ENCODE results near the gene NTN1. TPM values are rescaled to one million over a fixed set of nuclear protein-coding genes. Genes with fewer than 3 reads are reported as not detected.
A peak's percentile ranks its signal among the peaks of the same experiment; 100 is the strongest.
"Not testable (repeated sequence)": the region's sequence is repeated elsewhere in the genome, so short reads cannot be mapped to it uniquely, and the experiment has no call there.

The NTN1 gene
- total RNA-seq = 100 to 1,000 TPM in 2 of 4 donors, 10 to 100 TPM in 2; 74.3 to 211 (median 107) TPM

DNA sequence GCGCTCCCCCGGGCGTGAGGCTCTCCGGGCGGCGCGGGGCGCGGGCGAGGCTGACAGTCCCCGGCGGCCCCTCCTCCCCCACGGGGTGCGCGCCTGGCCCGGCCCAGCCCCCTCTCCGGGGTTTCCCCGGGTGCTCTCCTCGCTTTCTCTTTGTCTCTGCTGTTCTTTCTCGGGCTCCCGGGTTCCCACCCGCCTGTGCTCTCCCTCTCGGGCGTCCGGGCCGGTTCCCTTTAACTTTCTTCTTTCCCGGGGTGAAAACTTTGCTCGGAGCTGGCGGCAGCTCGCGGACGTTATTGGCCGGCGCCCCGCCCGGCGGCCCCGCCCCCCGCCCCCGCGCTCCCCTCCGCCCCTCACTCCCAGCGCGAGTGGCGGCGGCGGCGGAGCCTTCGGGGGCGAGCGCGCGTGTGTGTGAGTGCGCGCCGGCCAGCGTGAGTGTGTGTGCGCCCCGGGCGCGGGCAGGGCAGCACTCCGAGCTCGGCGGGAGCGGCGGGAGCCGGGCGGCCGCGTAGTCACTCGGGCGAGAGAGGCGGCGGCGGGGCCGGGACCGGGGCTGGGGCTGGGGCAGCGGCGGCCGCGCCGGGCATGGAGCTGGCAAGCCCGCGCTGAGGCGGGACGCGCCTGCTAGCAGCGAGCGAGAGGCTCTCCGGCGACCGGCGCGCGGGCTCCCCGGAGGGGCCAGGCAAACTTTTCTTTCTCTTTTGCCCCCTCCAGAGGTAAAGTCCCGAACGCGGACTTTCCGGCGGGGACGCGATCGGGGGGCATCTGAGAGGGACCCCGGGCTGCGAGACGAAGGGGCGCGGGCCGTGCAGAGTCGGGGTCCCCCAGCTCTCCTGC, at the start of gene NTN1:
Gene NTN1, plus strand, starts transcription at position 353 of the 834 bp plus-strand sequence. CDS start 864 bp downstream, outside the sequence.
- no peaks in the 10 kb centered on the region for H3K36me3 ChIP-seq
- ATAC-seq = peak; percentile 79
- H3K9me3 ChIP-seq = no peaks in the 10 kb centered on the region
- H3K27ac ChIP-seq = peak within 1 kb of the TSS; percentile 89 to 97 (median 90)
- H3K4me1 ChIP-seq = peaks cover 0 to 57% (median 14%) of the 10 kb centered on the region in 3 donors
- TF ChIP-seq, protein P1, sequence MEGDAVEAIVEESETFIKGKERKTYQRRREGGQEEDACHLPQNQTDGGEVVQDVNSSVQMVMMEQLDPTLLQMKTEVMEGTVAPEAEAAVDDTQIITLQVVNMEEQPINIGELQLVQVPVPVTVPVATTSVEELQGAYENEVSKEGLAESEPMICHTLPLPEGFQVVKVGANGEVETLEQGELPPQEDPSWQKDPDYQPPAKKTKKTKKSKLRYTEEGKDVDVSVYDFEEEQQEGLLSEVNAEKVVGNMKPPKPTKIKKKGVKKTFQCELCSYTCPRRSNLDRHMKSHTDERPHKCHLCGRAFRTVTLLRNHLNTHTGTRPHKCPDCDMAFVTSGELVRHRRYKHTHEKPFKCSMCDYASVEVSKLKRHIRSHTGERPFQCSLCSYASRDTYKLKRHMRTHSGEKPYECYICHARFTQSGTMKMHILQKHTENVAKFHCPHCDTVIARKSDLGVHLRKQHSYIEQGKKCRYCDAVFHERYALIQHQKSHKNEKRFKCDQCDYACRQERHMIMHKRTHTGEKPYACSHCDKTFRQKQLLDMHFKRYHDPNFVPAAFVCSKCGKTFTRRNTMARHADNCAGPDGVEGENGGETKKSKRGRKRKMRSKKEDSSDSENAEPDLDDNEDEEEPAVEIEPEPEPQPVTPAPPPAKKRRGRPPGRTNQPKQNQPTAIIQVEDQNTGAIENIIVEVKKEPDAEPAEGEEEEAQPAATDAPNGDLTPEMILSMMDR (IDR thresholded peaks at IDR 0.05) = no peak
- TF ChIP-seq POLR2AphosphoS5 (IDR thresholded peaks at IDR 0.05) (peak; percentile 74), POLR2A (IDR thresholded peaks at IDR 0.05) (peak in 1 of 2 donors; percentile 76)
- peaks cover 15% of the 10 kb centered on the region for H3K27me3 ChIP-seq
- peak within 1 kb of the TSS; percentile 78 to 90 for H3K4me3 ChIP-seq
- 1% methylated on average over 15 of the region's 111 CpGs; no CpG with 5 or more reads in 1 of the 2 donors for WGBS, 2 donors (ENCODE audit: low coverage in 1 of 2)

DNA sequence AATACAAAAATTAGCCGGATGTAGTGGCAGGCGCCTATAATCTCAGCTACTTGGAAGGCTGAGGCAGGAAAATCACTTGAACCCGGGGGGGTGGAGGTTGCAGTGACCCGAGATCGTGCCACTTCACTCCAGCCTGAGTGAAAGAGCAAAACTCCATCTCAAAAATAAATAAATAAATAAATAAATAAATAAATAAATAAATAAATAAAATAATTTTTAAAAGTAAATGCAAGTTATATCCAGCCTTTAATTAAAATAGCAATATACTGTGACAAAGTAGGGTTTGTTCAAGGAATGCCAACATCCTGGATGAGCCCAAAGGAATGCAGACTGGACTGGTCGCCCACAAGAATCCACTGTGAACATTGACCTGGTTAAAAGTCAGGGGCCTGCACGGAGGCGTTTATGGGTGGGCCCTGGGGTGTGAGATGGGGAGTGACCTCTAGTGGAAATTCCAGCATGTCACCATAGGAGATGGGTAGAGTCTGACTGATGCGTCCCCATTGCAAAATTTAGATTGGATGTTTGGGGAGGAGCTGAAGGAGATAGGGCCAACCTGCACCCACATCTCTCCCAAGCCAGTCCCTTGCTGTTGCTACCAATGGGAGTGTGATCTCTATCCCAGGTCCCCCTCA, 46.1 kb upstream of the NTN1 start:
- 78 to 100% methylated on average over 4 to 8 of the region's 9 CpGs for WGBS, 2 donors (ENCODE audit: low coverage in 1 of 2)
- Histone ChIP-seq H3K27me3 (no peaks in the 10 kb centered on the region), H3K4me3 (no peak overlapping the region), H3K36me3 (no peaks in the 10 kb centered on the region), H3K27ac (no peak overlapping the region), H3K4me1 (no peaks in the 10 kb centered on the region), H3K9me3 (no peaks in the 10 kb centered on the region)
- TF ChIP-seq POLR2A (IDR thresholded peaks at IDR 0.05) = no peak
- no peak for TF ChIP-seq POLR2AphosphoS5 (IDR thresholded peaks at IDR 0.05)
- no peak for ATAC-seq

DNA sequence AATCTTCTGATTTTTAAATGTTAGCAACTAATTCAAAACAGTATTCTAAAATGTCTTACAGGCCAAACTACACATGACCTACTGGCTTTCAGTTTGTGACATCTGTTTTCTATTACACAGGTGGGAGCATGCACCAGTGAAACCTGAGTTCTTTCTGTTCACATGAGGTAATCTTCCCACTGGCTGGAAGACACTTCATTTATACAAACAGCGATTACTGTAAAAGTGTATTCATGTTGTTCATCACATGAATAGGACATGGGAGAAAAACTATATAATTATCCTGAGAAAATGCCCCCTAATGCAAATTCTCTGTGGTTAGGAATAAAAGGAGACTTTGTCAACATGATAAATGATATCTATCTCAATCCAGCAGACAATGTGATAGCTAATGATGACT, 44.7 kb upstream of the NTN1 start:
- Histone ChIP-seq H3K4me1 (no peaks in the 10 kb centered on the region), H3K27ac (no peak overlapping the region), H3K4me3 (no peak overlapping the region), H3K27me3 (no peaks in the 10 kb centered on the region), H3K9me3 (no peaks in the 10 kb centered on the region), H3K36me3 (no peaks in the 10 kb centered on the region)
- 22 to 60% methylated on average over 1 of the region's 1 CpG for WGBS, 2 donors (ENCODE audit: low coverage in 1 of 2)
- ATAC-seq = no peak
- TF ChIP-seq, protein P1 (IDR thresholded peaks at IDR 0.05) = no peak
- no peak for TF ChIP-seq EP300 (IDR thresholded peaks at IDR 0.05)
- TF ChIP-seq POLR2AphosphoS5 (IDR thresholded peaks at IDR 0.05) = no peak
- TF ChIP-seq POLR2A (IDR thresholded peaks at IDR 0.05) = no peak

DNA sequence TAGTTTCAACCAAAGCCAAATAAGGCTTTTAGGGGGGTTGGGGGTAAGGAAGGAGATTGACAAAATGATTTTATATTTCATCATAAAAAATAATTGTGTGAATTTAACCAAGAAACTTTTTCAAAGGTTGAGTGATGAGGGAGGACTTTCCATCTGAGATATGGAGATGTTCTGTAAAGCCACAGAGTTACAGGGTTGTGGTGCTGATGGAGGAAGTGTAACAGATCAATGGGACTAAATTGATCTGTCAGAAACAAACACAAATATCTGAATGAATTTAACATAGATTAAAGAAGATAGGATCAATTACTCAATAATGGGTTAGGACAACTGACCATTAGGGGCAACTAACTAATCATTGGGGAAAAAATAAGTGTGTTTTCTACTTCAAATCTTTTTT, 41.6 kb upstream of the NTN1 start:
- H3K36me3 ChIP-seq = no peaks in the 10 kb centered on the region
- no peaks in the 10 kb centered on the region for H3K27me3 ChIP-seq
- ATAC-seq = no peak
- H3K9me3 ChIP-seq = no peaks in the 10 kb centered on the region
- no peaks in the 10 kb centered on the region for H3K4me1 ChIP-seq
- no peak for TF ChIP-seq POLR2AphosphoS5 (IDR thresholded peaks at IDR 0.05)
- no peak for TF ChIP-seq POLR2A (IDR thresholded peaks at IDR 0.05)
- TF ChIP-seq EP300 (IDR thresholded peaks at IDR 0.05) = no peak
- TF ChIP-seq, protein P1 (IDR thresholded peaks at IDR 0.05) = no peak
- no peak overlapping the region for H3K4me3 ChIP-seq
- no peak overlapping the region for H3K27ac ChIP-seq

DNA sequence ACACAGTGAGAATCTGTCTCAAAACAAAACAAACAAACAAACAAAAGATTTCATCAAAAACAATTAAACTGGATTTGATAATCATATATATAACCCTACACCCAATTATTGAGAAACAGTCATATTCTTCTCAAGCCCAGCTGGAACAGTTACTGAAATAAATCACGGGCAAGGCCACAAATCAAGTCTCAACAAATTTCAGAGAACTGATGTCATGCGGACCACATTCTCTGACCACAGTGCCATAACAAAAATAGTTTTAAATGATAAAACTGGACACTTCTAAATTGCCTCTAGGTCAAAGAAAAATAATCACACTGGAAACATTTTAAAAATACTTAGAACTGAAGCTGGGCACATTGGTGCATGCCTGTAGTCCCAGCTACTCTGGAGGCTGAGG, 39.9 kb upstream of the NTN1 start:
- no peaks in the 10 kb centered on the region for H3K27me3 ChIP-seq
- peaks cover 0 to 7% (median 0%) of the 10 kb centered on the region in 3 donors for H3K9me3 ChIP-seq
- H3K36me3 ChIP-seq = no peaks in the 10 kb centered on the region
- 93 to 94% methylated on average over 2 of the region's 2 CpGs for WGBS, 2 donors (ENCODE audit: low coverage in 1 of 2)
- no peak overlapping the region for H3K27ac ChIP-seq
- TF ChIP-seq EP300 (IDR thresholded peaks at IDR 0.05) = no peak
- no peak for TF ChIP-seq POLR2AphosphoS5 (IDR thresholded peaks at IDR 0.05)
- TF ChIP-seq, protein P1 (IDR thresholded peaks at IDR 0.05) = no peak
- no peak for TF ChIP-seq POLR2A (IDR thresholded peaks at IDR 0.05)
- no peak overlapping the region for H3K4me3 ChIP-seq
- ATAC-seq = no peak
- no peaks in the 10 kb centered on the region for H3K4me1 ChIP-seq

DNA sequence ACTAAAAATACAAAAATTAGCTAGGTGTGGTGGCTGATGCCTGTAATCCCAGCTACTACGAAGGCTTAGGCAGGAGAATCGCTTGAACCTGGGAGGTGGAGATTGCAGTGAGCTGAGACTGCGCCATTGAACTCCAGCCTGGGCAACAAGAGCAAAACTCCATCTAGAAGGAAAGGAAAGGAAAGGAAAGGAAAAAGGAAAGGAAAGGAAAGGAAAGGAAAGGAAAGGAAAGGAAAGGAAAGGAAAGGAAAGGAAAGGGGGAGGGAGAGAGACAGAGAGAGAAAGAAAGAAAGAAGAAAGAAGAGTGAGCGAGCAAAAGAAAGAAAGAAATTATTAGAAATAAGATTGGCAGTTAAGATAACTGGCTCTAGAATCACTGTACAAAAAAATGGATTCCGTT, 37.1 kb upstream of the NTN1 start:
- H3K27ac ChIP-seq, H3K36me3 ChIP-seq, H3K4me1 ChIP-seq, ATAC-seq, H3K9me3 ChIP-seq, H3K4me3 ChIP-seq, H3K27me3 ChIP-seq: not testable (repeated sequence)
- 89 to 93% methylated on average over 5 of the region's 5 CpGs for WGBS, 2 donors (ENCODE audit: low coverage in 1 of 2)

Data from gastroesophageal sphincter (tissue), 4 donors.